Keratinocyte (primary cell): ENCODE measurements around the gene LDAF1. TPM values are rescaled to one million over a fixed set of nuclear protein-coding genes. Genes with fewer than 3 reads are reported as not detected.

ENCODE experiments used
- DNase-seq: peaks from one replicate; pipeline ENCODE4 v3.0.0-alpha.2; 2011; ENCODE audit warnings: low read depth, missing footprints, low spot score
- FAIRE-seq: peaks from 2 replicates; lab custom pipeline; 2011; peaks lifted over from hg19 to GRCh38; lab: Jason Lieb, UNC
- H2AFZ ChIP-seq: 2 replicates; pipeline ENCODE4 v1.6.0; 2012; ENCODE audit warnings: low read length, control low read depth, inconsistent platforms; ENCODE audit not compliant: control insufficient read depth
- H3K27ac ChIP-seq: 2 replicates; pipeline ENCODE4 v1.5.1; 2011; ENCODE audit warnings: low read length; ENCODE audit not compliant: control insufficient read depth, insufficient read depth
- H3K27me3 ChIP-seq: 3 replicates; pipeline ENCODE4 v1.6.0; 2011; ENCODE audit warnings: low read length; ENCODE audit not compliant: control insufficient read depth, insufficient read depth; ENCODE audit errors: extremely low read depth
- H3K36me3 ChIP-seq, 2 experiments: 2 replicates in 1 of 2; 3 replicates in 1 of 2; pipeline ENCODE4 v1.5.1; 2011; ENCODE audit warnings: low read length in 2 of 2, mild to moderate bottlenecking in 1 of 2; ENCODE audit not compliant: control insufficient read depth in 2 of 2, insufficient read depth in 2 of 2; ENCODE audit errors: extremely low read depth in 1 of 2
- H3K4me1 ChIP-seq: 3 replicates; pipeline ENCODE4 v1.5.1; 2011; ENCODE audit warnings: low read length; ENCODE audit not compliant: control insufficient read depth, insufficient read depth; ENCODE audit errors: extremely low read depth
- H3K4me2 ChIP-seq: 3 replicates; pipeline ENCODE4 v1.6.0; 2011; ENCODE audit warnings: low read depth, low read length; ENCODE audit not compliant: control insufficient read depth, insufficient read depth; ENCODE audit errors: extremely low read depth
- H3K4me3 ChIP-seq, 3 experiments: fragments of 200-600 bp in 1 of 3; sonication (generic) in 1 of 3; 2 replicates in 2 of 3; 3 replicates in 1 of 3; pipeline ENCODE4 v1.5.1; 2011 to 2016; ENCODE audit warnings: low read length in 3 of 3, mild to moderate bottlenecking in 3 of 3, control low read depth in 2 of 3, inconsistent platforms in 1 of 3, low read depth in 1 of 3, mixed read lengths in 1 of 3, mixed run types in 1 of 3, moderate library complexity in 1 of 3; ENCODE audit not compliant: control insufficient read depth in 2 of 3, insufficient read depth in 2 of 3; ENCODE audit errors: extremely low read depth in 1 of 3
- H3K79me2 ChIP-seq: 2 replicates; pipeline ENCODE4 v1.6.0; 2012; ENCODE audit warnings: low read length; ENCODE audit not compliant: control insufficient read depth, insufficient read depth
- H3K9ac ChIP-seq: 3 replicates; pipeline ENCODE4 v1.6.0; 2011; ENCODE audit warnings: low read length; ENCODE audit not compliant: control insufficient read depth, insufficient read depth; ENCODE audit errors: extremely low read depth
- H3K9me1 ChIP-seq: 3 replicates; pipeline ENCODE4 v1.6.0; 2011; ENCODE audit warnings: low read length; ENCODE audit not compliant: control insufficient read depth, insufficient read depth; ENCODE audit errors: extremely low read depth
- H3K9me3 ChIP-seq: 2 replicates; pipeline ENCODE4 v1.5.1; 2012; ENCODE audit warnings: low read depth, low read length; ENCODE audit not compliant: control insufficient read depth
- H4K20me1 ChIP-seq: 3 replicates; pipeline ENCODE4 v1.6.0; 2011; ENCODE audit warnings: low read length; ENCODE audit not compliant: control insufficient read depth, insufficient read depth; ENCODE audit errors: extremely low read depth
- CTCF ChIP-seq, 3 experiments: IDR thresholded peaks in 1 of 3; conservative IDR thresholded peaks in 1 of 3; optimal IDR thresholded peaks in 1 of 3; 2 replicates in 2 of 3; 3 replicates in 1 of 3; pipeline versions ENCODE3 to v1.5.1; 2011; ENCODE audit warnings: low read length in 3 of 3, mild to moderate bottlenecking in 3 of 3, moderate library complexity in 2 of 3, control low read depth in 1 of 3, inconsistent platforms in 1 of 3; ENCODE audit not compliant: insufficient read depth in 2 of 3; ENCODE audit errors: extremely low read depth in 1 of 3
- EZH2 ChIP-seq: IDR thresholded peaks from one replicate; pipeline ENCODE4 v1.6.1; 2012; ENCODE audit warnings: inconsistent platforms, mild to moderate bottlenecking, low read length, moderate library complexity
- dilution Hi-C: fragments of 300-500 bp; cut with MboI; formaldehyde crosslinking; loops from one replicate; pipeline ENCODE4 v1.7.0; 2020; ENCODE audit warnings: low sequenced_read_pairs; ENCODE audit not compliant: extremely low pct_ligation_motif_present
- polyA plus RNA-seq, 5 experiments: library from polyadenylated mRNA; depleted of rRNA in 3 of 5; stranded (reverse) in 3 of 5; stranded (forward) in 1 of 5; unstranded in 1 of 5; fragments of >200 nt; gene quantifications; 1 replicate in 1 of 5; 2 replicates in 3 of 5; 3 replicates in 1 of 5; pipeline versions ENCODE4 v1.2.1 to v1.2.3, GENCODE V29; 2011 to 2012; ENCODE audit warnings: missing spikeins in 2 of 5, low read depth in 1 of 5, low replicate concordance in 1 of 5

LDAF1 gene
- polyA plus RNA-seq, 1 donor (not counting 4 experiments of a cell fraction or from before 2014, with no cell fraction given), result 45.4 TPM

- Histone ChIP-seq H3K4me3 (no peak overlapping the region), H3K4me2 (no peak overlapping the region), H4K20me1 (no peaks in the 10 kb centered on the region), H3K9me3 (no peaks in the 10 kb centered on the region), H3K4me1 (no peaks in the 10 kb centered on the region), H2AFZ (no peak overlapping the region), H3K9ac (no peak overlapping the region), H3K27me3 (no peaks in the 10 kb centered on the region), H3K79me2 (no peaks in the 10 kb centered on the region), H3K36me3 (no peaks in the 10 kb centered on the region), H3K9me1 (no peaks in the 10 kb centered on the region), H3K27ac (no peak overlapping the region)
- DNase-seq (no peak), FAIRE-seq (no peak)
- dilution Hi-C loops, result no loop called here
- TF ChIP-seq CTCF (optimal IDR thresholded peaks at IDR 0.05 in 1 of 3, IDR thresholded peaks at IDR 0.05 in 1 of 3, conservative IDR thresholded peaks at IDR 0.05 in 1 of 3; ENCODE audit: extremely low read depth in 1 of 3, insufficient read depth in 2 of 3, low read length in 3 of 3) (no peak), EZH2 (no peak)
Measured at GRCh38 chr16:21219551-21219950, 61.1 kb downstream of the LDAF1 start.

DNA sequence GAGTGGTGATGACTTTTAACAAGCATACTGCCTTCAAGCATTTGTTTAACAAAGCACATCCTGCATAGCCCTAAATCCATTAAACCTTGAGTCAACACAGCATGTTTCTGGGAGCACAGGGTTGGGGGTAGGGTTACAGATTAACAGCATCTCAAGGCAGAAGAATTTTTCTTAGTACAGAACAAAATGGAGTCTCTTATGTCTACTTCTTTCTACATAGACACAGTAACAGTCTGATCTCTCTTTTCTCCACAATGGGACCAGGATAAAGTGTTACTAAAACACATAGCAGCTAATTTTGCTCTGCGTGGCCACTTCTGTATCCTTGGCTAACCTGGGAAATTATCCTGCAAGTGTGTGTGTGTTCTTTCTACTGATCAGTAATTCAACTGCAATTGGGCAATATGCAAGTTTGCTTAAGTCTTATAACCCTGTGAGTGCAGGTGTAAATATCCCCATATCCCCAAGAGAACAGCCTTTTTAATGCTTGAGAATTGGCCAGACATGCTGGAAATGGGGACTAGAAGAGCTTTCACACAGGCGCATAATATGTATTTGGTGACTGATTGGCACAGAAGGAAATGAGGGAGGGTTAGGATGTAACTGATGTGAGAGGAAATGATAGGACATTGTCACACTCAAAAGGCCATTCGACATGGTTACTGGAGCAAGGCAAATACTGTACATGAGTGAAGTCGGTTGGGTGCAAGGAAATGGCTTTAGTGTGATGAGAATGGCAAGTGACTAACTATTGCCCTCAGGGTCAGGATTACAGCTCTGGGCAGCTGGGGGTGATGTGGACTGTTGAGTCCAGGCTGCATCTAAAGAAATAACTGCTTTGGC lies 64.2 kb downstream of the LDAF1 start:
- H2AFZ ChIP-seq, result no peak overlapping the region
- no peaks in the 10 kb centered on the region for H3K36me3 ChIP-seq
- DNase-seq, result no peak
- no peak overlapping the region for H3K4me2 ChIP-seq
- dilution Hi-C loops, result no loop called here
- H4K20me1 ChIP-seq, result no peaks in the 10 kb centered on the region
- H3K9me3 ChIP-seq, result no peaks in the 10 kb centered on the region
- no peak for FAIRE-seq
- H3K79me2 ChIP-seq, result no peaks in the 10 kb centered on the region
- no peaks in the 10 kb centered on the region for H3K9me1 ChIP-seq
- no peak overlapping the region for H3K27ac ChIP-seq
- H3K4me3 ChIP-seq, result no peak overlapping the region
- H3K9ac ChIP-seq, result no peak overlapping the region
- TF ChIP-seq EZH2 (no peak), CTCF (optimal IDR thresholded peaks at IDR 0.05 in 1 of 3, IDR thresholded peaks at IDR 0.05 in 1 of 3, conservative IDR thresholded peaks at IDR 0.05 in 1 of 3; ENCODE audit: extremely low read depth in 1 of 3, insufficient read depth in 2 of 3, low read length in 3 of 3) (no peak)
- peaks cover 4% of the 10 kb centered on the region for H3K27me3 ChIP-seq
- H3K4me1 ChIP-seq, result no peaks in the 10 kb centered on the region
